GM19238 (cell line): Measurements from ENCODE around the gene INTS1.

Experiments
- DNase-seq: peaks from one replicate; pipeline ENCODE4 v3.0.0; 2011; ENCODE audit warnings: low spot score; ENCODE audit not compliant: insufficient read length

The INTS1 gene

DNA sequence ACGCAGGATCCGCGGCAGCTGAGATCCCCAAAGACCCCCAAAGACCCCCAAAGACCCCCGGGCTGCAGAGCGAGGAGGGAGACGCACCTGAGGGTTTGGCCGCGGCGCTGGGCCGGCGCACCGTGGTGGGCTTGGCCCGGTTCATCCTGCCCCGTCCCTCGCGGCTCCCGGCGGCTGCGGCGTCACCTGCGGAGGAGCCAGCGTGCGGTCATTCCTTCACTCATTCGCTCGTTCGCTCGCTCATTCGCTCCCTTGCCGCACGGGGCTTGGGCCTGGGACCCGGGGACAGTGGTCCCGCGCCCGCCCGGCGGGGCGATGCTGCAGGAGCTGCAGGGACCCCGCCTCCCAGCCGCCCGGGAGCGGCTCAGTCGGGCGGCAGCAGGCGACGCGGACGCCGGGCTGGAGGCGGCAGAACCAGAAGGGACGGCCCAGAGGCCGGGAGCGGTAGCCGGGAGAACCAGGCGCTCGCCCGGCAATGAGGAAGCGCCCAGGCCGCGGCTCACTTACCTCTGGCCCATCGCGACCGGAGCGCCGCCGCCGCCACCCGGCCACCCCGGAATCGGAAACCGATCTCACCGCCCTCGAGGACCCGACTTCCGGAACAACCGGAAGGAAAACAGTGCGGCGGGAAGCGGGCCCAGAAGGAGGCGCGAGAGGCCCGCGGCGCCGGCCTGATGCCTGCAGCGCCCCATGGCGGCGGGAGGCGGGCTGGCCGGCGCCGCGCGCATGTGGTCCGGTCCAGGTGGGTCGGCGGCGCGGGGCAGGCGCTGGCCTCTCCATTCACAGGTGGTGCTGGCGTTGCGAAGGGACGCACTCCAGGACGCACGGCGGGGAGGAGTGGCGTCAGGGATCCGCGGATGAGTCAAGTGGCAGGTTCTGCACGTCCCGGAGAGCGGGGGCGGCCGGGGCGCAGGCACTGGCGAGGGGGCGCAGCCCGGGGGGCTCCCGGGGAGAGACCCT lies at the start of gene INTS1:
INTS1 (minus strand) TSS at position 574 of the 960 bp plus-strand sequence; CDS start at position 145, 429 bp downstream.
- DNase-seq = peak; percentile 98

DNA sequence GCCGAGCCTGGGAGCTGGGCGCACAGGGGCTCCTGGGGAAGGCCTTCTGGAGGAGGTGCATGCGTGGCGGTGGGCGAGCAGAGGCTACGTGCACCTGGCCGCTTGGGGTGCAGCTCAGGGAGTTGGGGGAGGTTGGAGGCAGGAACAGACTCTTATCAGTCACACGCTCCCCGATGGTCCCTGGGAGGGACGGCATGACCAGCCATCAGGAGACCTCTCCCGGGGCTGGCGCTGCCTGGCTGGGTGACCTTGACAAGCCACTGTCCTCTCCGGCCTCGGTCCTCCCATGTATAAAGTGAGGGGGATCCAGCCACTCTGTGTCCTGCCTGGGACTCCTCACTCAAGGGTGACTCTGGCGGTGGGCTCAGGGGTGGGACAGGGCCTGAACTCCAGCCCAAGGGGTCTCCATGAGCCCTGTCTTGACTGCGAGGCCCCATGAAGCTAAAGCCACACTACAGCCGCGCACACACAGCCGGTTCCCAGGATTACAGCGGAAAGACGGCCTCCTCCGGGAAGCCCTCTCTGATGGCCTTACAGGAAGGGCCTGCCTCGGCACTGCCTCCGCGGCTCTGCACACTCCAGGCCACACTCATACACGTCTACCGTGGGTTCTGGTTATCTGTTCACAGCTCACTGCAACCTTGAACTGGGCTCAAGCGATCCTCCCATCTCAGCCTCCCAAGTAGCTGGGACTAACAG lies 49.5 kb upstream of the INTS1 start:
- no peak for DNase-seq

- DNase-seq = no peak
Measured at GRCh38 chr7:1552200-1552599, 48.0 kb upstream of the INTS1 start.

DNA sequence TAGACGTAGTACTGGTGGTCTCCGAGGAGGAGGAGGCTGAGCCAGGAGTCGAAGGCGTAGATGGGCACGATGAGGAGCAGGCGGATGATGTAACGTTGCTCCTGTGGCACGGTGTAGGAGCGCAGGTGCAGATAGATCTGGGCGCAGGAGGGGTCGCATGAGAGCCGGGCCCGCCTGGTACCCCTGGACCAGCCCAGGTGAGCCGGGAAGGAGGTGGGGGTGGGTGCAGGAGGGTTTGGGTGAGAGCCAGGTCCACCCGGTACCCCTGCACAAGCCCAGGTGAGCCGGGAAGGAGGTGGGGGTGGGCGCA lies 46.6 kb upstream of the INTS1 start:
- DNase-seq = no peak

- no peak for DNase-seq
Measured at GRCh38 chr7:1550005-1550845, 46.0 kb upstream of the INTS1 start.

DNA sequence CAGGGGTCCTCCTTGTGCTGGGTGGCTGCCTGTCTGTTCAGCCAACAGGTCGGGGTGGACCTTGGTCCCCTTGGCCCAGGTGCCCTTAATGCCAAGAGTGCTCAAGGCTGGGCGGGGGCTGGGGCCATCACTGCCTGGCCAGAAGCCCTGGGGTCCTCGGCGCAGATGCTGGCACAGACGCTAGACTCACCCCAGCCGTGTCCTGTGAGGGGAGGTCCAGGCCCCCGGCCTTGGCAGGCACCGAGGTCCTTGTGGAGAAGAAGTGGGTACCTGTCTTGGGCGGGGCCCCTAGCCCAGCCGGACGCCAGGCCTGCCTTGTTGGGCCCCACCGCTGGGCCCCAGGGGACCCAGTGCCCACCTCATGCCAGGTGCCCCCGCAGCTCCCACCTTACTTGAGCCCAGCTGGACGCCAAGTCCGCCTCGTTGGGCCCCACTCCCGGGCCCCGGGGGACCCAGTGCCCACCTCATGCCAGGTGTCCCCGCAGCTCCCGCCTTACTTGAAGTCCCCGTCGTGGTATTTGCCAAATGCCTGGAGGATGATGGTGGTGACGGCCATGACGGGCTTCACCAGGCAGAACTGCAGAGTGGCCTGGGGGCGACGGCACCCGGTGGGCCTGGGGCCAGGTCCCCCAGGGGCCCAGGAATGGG lies 45.3 kb upstream of the INTS1 start:
- DNase-seq = no peak

DNA sequence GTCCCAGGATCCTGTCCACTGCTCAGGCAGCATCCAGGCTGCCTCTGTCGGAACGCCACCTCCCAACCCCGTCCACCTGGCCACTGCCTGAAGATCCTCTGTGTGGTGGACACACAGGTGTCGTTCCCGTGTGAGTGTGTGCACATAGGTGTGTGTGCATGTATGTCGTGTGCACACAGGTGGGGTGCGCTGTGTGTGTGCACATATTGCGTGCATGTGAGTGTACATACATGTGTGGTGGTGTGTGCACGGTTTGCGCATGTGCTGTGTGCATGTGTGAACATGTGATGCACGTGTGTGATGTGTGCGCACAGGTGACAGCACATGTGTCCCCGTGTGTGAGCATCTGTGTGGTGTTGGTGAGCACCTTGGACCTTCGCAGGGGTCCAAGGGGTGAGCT lies 44.8 kb upstream of the INTS1 start:
- no peak for DNase-seq

- DNase-seq = no peak
Measured at GRCh38 chr7:1548438-1548831, 44.2 kb upstream of the INTS1 start.

DNA sequence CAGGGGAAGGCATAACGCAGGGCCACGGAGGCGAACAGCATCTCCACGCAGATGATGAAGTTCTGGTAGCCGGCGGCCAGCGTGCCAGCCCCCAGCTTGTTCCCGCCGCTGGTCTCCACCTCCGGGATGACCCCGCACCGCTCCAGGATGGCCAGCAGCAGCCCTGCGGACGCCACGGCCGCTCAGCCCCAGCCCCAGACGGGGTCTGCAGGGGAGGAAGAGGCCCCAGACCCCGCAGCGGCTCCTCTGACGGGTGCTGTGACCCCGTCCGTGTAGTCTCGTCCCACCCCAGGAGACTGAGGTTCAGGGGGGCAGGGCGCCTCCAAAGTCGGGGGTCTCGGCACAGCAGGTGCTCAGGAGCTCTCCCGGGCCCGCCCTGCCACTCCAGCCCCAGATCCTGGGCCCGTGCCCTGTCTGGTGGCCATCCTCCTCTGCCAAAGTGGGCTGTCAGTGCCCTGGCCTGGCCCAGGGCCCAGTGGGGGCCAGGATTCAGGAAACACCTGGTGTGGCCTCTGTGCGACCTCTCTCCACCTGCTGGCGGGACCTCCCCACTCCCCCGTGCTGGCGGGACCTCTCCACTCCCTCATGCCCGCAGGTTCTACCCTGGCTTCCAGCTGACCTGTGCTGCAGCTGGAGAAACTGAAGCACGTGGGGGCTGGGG lies 43.7 kb upstream of the INTS1 start:
- no peak for DNase-seq

DNA sequence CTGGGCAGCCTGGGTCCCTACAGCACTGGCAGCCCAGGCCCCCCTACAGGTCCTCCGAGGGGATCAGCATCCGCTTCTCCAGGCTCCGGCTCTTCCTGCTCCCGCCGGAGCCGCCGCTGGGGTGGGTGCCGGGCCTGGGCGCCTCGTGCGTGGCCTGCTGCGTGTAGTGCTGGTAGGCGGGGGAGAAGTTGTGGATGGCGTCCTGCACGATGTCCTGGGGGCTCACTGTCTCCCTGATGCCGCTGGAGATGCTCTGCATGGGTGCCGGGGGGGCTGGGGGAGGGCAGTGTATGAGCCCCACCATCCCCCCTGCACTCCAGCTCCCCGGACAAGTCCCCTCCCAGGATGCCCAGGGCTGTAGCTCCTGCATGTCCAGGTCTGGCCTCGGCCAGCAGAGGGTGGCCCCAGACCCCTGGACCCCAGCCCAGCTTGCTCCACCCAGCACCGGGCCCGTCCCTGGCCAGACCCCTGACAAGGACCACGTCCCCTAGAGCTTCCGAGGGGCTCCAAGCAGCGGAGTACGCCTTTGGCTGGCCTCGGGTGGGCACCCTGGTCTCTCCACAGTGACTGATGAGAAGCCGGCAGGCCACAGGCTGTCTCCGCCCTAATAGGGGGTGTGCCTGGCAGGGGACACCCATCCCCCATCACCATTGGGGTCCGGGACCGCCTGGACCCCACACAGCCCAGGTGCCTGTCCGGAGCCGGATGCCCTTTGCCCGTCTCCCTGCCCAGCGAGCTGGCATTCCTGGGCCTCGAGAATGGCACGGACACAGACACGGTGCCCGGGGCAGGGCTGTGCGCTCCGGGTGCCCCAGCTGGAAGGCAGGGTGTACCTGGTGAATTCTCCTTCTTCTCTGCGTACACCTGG lies 43.0 kb upstream of the INTS1 start:
- no peak for DNase-seq

DNA sequence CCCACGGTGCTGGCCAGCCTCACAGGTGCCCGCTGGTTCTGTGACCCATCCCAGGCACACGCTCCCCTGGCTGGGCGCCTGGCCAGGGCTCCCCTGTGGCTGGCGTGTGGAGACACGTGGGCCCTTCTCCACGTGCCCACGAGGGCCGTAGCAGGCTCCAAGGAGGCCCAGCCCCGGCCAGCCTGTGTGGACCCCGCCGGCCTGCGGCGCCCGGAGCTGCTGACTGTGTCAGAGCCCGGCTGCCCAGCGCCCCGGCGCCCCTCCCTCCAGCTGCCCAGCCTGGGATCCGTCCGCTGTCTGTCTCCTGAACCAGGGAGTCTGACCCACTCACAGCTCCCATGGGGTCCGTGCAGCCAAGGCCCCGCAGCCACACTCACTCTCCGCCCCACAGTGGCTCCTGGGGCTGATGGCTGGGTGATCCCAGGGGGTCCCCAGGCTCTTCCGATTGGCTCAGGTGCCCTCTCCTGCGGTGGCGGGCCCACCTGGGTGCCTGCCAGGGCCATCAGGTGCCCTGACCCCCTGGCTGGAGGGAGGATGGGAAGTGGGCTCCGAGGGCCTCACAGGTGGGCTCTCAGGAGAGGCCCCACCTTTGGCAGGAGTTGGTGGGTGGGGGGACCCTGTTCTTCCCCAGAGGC lies 42.2 kb upstream of the INTS1 start:
- no peak for DNase-seq

DNA sequence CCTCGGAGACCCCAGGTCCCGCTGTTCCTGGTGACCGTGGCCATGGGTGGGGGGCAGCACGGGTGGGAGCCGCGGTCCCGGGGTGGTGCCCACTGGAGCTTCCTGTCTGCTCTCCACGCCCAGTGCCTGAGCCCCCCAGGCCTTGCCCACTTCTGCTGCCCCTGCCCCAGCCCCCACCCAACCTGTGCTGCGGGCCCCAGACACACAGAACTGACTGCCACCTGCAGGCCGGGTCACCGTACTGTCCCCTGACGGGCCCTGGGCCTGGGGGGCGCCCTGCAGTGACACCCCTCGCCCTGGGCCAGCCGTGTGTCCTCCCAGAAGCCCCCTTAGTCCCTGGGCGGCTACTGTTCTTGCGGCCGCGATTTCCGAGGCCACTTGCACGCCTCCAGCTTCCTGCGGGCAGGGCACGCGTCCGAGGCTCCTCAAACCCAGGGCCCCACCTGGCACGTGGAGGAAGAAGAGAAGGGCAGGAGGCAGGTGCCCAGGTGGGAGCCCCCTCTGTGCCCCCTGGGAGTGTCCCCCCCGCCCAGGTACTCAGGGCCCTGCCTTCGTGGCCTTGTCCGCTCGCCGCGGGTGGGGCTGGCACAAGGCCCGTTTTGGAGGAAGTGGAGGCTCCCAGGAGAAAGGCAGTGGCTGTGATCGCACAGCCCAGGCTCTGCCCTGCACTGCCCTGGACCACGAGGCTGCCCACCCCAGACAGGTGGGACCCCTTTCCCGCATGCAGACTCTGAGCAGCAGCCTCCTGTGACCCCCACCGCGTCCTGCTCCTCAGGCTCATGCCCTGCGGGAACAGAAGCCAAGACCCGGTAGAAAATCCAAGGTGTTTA lies 41.4 kb upstream of the INTS1 start:
- no peak for DNase-seq

- no peak for DNase-seq
Measured at GRCh38 chr7:1544896-1545416, 40.8 kb upstream of the INTS1 start.

- no peak for DNase-seq
Measured at GRCh38 chr7:1544178-1544895, 40.1 kb upstream of the INTS1 start.

DNA sequence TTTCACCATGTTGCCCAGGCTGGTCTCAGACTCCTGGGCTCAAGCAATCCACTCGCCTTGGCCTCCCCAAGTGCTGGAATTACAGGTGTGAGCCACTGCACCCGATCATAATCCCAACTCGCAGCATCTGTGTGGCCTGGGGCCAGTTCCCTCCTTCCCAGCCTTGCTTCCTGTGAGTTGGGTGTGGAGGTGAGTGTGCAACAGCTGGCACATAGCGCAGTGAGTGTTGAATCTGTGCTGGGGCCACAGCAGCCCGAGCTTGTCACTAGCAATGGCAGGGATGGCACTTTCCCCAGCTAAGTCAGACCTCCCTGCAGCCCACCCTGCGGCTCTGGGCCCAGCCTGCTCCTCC lies 39.6 kb upstream of the INTS1 start:
- DNase-seq = no peak

- DNase-seq = no peak
Measured at GRCh38 chr7:1542841-1543747, 38.9 kb upstream of the INTS1 start.

DNA sequence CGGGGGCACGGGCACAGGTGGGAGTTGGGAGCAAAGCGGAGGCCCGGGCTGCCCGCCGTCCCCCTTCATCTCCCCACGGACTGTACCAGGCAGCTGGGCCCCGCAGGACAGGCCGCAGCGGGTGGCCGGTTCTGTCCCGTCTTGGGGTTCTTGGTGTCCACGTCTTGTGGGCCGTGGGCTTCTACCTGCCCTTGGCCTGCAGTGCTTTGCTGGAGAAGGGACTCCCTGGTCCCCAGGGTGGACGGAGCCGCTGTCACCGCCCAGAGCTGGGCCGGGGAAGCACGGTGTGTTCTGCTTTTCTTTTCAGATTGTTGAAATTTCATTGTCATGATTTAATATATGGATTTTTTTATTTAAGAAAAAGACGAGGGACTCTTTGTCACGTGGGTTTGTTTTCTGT lies 38.1 kb upstream of the INTS1 start:
- DNase-seq = no peak
